ENCODE data around the gene ACAT2.

- no peak for TF ChIP-seq CSDC2 (CRISPR knock-in tag; IDR thresholded peaks at IDR 0.05)
- no peak for TF ChIP-seq ARNTL (CRISPR knock-in tag; IDR thresholded peaks at IDR 0.05; ENCODE audit: borderline replicate concordance, low read depth)
These were observed 544 bp upstream of the ACAT2 start for GRCh38 chr6:159761129-159761872.
